Ascending aorta (tissue), 2 donors: ENCODE results near the gene CLSTN1. TPM values are rescaled to one million over a fixed set of nuclear protein-coding genes. Genes with fewer than 3 reads are reported as not detected.

Experiments used
- DNase-seq, 2 donors: peaks; one replicate each; pipeline ENCODE4 v3.0.0-alpha.2; 2019; ENCODE audit warnings: low spot score in 2 of 2
- H3K27ac ChIP-seq, 2 donors: fragments of 200-600 bp; sonication (generic); one replicate each; pipeline ENCODE4 v1.5.1; 2016 to 2017; ENCODE audit warnings: mild to moderate bottlenecking in 1 of 2
- H3K27me3 ChIP-seq: fragments of 200-600 bp; sonication (generic); one replicate; pipeline ENCODE4 v1.5.1; 2017
- H3K36me3 ChIP-seq, 2 donors: fragments of 200-600 bp; sonication (generic); one replicate each; pipeline ENCODE4 v1.5.1; 2016
- H3K4me1 ChIP-seq, 2 donors: fragments of 200-600 bp; sonication (generic); one replicate each; pipeline ENCODE4 v1.5.1; 2016 to 2017; ENCODE audit warnings: mild to moderate bottlenecking in 1 of 2
- H3K4me3 ChIP-seq, 2 donors: fragments of 200-600 bp; sonication (generic); one replicate each; pipeline ENCODE4 v1.5.1; 2016 to 2017; ENCODE audit warnings: mild to moderate bottlenecking in 1 of 2
- H3K9me3 ChIP-seq, 2 donors: fragments of 200-600 bp; sonication (generic); one replicate each; pipeline ENCODE4 v1.5.1; 2016
- CTCF ChIP-seq, 3 experiments: fragments of 200-600 bp in 2 of 3; fragments of 450-650 bp in 1 of 3; sonication (generic) in 2 of 3; IDR thresholded peaks; one replicate each; pipeline ENCODE4 v1.5.1; 2016 to 2019; ENCODE audit warnings: antibody characterized with exemption in 3 of 3, mild to moderate bottlenecking in 1 of 3, moderate library complexity in 1 of 3
- intact Hi-C: fragments of 100-400 bp; cut with DNase I; formaldehyde crosslinking; loops from one replicate; pipeline ENCODE4 v1.15.1; 2023
- total RNA-seq: library from RNA; depleted of rRNA; stranded (reverse); fragments of >200 nt; gene quantifications from one replicate; pipeline ENCODE4 v1.1.0, GENCODE V29; 2016

CLSTN1 gene
- total RNA-seq, 1 donor from 2014 or later: 84.6 TPM

- H3K4me3 ChIP-seq: no peak overlapping the region
- H3K27me3 ChIP-seq: no peaks in the 10 kb centered on the region
- H3K36me3 ChIP-seq: no peaks in the 10 kb centered on the region
- intact Hi-C loops: no loop called here
- no peaks in the 10 kb centered on the region for H3K9me3 ChIP-seq
- no peak for TF ChIP-seq CTCF (IDR thresholded peaks at IDR 0.05)
- H3K4me1 ChIP-seq: peaks cover 0 to 13% of the 10 kb centered on the region in 2 donors
- no peak for DNase-seq
- no peak overlapping the region for H3K27ac ChIP-seq
Observed at GRCh38 chr1:9842073-9842711, 18.4 kb upstream of the CLSTN1 start.

GRCh38 chr1:9841460-9841859 lies 17.7 kb upstream of the CLSTN1 start:
- DNase-seq: no peak
- Histone ChIP-seq H3K36me3 (no peaks in the 10 kb centered on the region), H3K27ac (no peak overlapping the region), H3K9me3 (no peaks in the 10 kb centered on the region), H3K4me1 (peaks cover 0 to 13% of the 10 kb centered on the region in 2 donors), H3K4me3 (no peak overlapping the region), H3K27me3 (no peaks in the 10 kb centered on the region)
- intact Hi-C loops: no loop called here
- TF ChIP-seq CTCF (IDR thresholded peaks at IDR 0.05): no peak

- H3K27me3 ChIP-seq: no peaks in the 10 kb centered on the region
- no peaks in the 10 kb centered on the region for H3K9me3 ChIP-seq
- no peak overlapping the region for H3K4me3 ChIP-seq
- no peaks in the 10 kb centered on the region for H3K36me3 ChIP-seq
- no peak for TF ChIP-seq CTCF (IDR thresholded peaks at IDR 0.05)
- H3K4me1 ChIP-seq: peaks cover 0 to 13% of the 10 kb centered on the region in 2 donors
- intact Hi-C loops: no loop called here
- DNase-seq: no peak
- H3K27ac ChIP-seq: no peak overlapping the region
Observed at GRCh38 chr1:9840176-9840575, 16.4 kb upstream of the CLSTN1 start.

- no peaks in the 10 kb centered on the region for H3K9me3 ChIP-seq
- DNase-seq: no peak
- no peak for TF ChIP-seq CTCF (IDR thresholded peaks at IDR 0.05)
- no peaks in the 10 kb centered on the region for H3K36me3 ChIP-seq
- no peak overlapping the region for H3K4me3 ChIP-seq
- intact Hi-C loops: no loop called here
- H3K27ac ChIP-seq: no peak overlapping the region
- H3K27me3 ChIP-seq: no peaks in the 10 kb centered on the region
- H3K4me1 ChIP-seq: peaks cover 0 to 13% of the 10 kb centered on the region in 2 donors
Observed at GRCh38 chr1:9838946-9839345, 15.2 kb upstream of the CLSTN1 start.

GRCh38 chr1:9836632-9836960 lies 12.8 kb upstream of the CLSTN1 start:
- H3K36me3 ChIP-seq: no peaks in the 10 kb centered on the region
- H3K27ac ChIP-seq: no peak overlapping the region
- H3K4me1 ChIP-seq: no peaks in the 10 kb centered on the region
- no peak for DNase-seq
- H3K9me3 ChIP-seq: no peaks in the 10 kb centered on the region
- intact Hi-C loops: no loop called here
- no peak overlapping the region for H3K4me3 ChIP-seq
- no peaks in the 10 kb centered on the region for H3K27me3 ChIP-seq
- TF ChIP-seq CTCF (IDR thresholded peaks at IDR 0.05): no peak
